HL-60/S4 treated with retinoic acid at 250 ng/mL for 4 days and 3 days (cell line): ENCODE measurements around the gene GLI1.
"Not testable (repeated sequence)": the region's sequence is repeated elsewhere in the genome, so short reads cannot be mapped to it uniquely, and the experiment has no call there.

Experiments used
- in situ Hi-C: fragments of 300-500 bp; cut with MboI; formaldehyde crosslinking; loops from 2 replicates; pipeline ENCODE4 v1.7.0; 2022; ENCODE audit warnings: low sequenced_read_pairs

Gene GLI1

DNA sequence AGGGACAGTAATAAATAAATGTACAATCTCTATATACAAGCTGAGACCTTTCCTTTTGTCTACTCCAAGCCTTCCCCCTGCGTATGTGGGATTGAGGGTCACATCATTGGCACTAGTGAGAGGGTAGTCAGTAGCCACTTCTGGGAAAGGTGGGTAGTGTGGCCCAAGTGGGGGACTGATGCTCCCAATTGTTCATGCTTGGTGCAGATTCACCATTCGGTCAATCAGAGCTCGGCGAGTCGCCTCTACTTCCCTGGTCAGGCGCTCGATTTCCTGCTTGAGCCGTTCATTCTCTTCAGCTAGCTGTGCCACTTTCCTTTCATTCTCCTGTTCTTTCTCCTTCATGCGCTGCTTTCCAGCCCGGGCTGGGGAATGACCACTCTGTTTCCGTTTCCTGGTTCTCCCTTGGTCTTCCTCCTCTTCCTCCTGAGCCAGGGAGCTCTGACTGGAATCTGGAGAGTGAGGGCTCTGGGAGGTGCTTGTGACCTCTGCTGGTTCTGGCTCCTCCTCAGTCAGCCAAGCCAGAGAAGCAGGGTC, 57.1 kb downstream of the GLI1 start:
- in situ Hi-C loops: no loop called here

DNA sequence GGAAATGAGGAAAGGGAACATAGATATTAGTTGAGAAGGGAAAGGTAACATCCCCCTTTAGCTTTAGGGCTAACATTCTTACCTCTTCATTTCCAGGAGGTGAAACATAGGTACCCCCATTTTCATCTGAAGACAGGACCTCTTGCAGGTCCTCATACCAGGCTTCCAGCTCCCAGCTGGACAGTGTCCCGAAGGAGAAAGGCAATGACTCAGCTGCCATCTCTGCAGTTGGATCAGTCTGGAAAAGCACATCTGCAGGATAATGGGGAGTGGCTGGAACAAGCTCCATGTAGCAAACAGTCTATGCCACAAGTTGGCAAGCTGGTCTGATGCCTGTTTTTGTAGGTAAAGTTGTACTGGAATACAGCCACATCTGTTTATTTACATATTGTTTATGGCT, 57.6 kb downstream of the GLI1 start:
- in situ Hi-C loops: no loop called here

DNA sequence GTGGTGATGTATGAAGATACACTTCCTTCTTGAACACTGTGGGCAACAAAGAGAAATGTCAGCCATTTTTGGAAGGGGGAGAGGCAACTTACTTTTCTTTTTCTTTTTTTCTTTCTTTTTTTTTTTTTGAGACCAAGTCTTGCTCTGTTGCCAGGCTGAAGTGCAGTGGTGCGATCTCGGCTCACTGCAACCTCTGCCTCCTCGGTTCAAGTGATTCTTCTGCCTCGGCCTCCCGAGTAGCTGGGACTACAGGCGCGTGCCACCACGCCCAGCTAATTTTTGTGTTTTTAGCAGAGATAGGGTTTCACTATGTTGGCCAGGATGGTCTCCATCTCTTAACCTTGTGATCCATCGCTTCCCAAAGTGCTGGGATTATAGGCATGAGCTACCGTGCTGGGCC, 58.1 kb downstream of the GLI1 start:
- in situ Hi-C loops: not testable (repeated sequence)

DNA sequence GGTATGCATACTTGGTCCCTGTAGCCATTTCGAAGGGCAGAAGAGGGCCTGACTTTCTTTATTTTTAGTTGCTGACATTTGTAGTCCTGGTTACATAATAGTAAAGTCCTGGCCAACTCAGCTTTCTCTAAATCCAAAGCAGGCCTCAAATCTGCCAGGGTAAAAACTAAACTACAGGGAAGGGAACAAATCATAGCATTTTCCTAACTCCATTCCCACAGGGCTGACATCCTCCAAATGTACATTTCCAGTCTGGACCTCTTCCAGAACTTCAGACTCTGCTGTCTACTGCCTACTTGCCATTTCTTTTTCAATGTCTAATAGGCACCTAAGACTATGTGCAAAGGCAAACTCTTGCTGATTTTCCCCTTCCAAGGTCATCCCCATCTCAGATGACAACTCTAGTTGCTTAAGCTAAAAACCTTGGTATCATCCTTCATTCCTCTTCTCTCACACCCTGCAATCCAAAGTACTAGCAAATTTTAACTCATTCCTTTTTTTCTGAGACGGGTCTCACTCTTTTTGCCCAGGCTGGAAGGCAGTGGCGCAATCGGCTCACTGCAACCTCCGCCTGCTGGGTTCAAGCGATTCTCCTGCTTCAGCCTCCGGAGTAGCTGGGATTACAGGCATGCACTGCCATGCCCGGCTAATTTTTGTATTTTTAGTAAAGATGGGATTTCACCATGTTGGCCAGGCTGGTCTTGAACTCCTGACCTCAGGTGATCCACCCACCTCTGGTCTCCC, 58.8 kb downstream of the GLI1 start:
- in situ Hi-C loops: no loop called here

GRCh38 chr12:57518920-57519795, 59.6 kb downstream of the GLI1 start:
- in situ Hi-C loops: no loop called here

- in situ Hi-C loops: no loop called here
Observed at GRCh38 chr12:57519796-57520052, 60.1 kb downstream of the GLI1 start.

- in situ Hi-C loops: no loop called here
Observed at GRCh38 chr12:57520053-57520818, 60.7 kb downstream of the GLI1 start, which contains the start of gene DDIT3. DDIT3 (minus strand) TSS chr12:57520514; CDS start chr12:57517406, 3,108 bp downstream.

DNA sequence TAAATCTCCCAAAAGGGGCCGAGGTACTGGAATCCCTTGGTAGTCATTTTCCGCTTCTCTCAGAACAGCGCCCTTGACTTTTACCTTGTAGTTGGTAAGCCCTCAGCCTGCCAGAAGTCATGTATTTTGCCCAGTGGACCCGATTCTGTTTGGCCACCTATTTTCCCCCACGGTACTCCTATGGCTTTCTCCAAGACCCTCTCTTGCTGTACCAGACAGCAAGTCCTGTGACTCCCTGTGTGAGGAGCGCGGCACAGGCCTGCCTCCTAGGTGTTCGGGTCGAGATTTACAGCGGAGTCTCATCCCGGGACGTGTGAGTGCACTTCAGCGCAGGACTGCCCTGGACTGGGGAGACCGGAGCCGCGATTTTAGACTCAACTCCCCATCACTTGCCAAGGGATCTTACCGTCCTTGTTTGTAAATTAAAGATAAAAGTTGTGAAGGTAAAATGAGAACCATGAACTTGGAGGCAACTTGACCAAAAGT, 62.0 kb downstream of the GLI1 start:
- in situ Hi-C loops: no loop called here
